Measurements from ENCODE around the gene EME2.

- TF ChIP-seq, protein P1, sequence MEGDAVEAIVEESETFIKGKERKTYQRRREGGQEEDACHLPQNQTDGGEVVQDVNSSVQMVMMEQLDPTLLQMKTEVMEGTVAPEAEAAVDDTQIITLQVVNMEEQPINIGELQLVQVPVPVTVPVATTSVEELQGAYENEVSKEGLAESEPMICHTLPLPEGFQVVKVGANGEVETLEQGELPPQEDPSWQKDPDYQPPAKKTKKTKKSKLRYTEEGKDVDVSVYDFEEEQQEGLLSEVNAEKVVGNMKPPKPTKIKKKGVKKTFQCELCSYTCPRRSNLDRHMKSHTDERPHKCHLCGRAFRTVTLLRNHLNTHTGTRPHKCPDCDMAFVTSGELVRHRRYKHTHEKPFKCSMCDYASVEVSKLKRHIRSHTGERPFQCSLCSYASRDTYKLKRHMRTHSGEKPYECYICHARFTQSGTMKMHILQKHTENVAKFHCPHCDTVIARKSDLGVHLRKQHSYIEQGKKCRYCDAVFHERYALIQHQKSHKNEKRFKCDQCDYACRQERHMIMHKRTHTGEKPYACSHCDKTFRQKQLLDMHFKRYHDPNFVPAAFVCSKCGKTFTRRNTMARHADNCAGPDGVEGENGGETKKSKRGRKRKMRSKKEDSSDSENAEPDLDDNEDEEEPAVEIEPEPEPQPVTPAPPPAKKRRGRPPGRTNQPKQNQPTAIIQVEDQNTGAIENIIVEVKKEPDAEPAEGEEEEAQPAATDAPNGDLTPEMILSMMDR (IDR thresholded peaks at IDR 0.05; ENCODE audit: insufficient read depth, low read depth, low read length), result no peak
- TF ChIP-seq EZH2 (IDR thresholded peaks at IDR 0.05; ENCODE audit: insufficient read depth, low read length), result no peak
Observed at GRCh38 chr16:1819611-1820010, 47.0 kb downstream of the EME2 start.

Data from astrocyte (in vitro differentiated cells and primary cell).